ENCODE results near the gene RD3L. TPM values are rescaled to one million over a fixed set of nuclear protein-coding genes. Genes with fewer than 3 reads are reported as not detected.

RD3L gene
- total RNA-seq, 1 donor from 2014 or later, result not detected

GRCh38 chr14:103941462-103941861, 867 bp downstream of the RD3L start:
- Mint-ChIP-seq H3K27me3 (ENCODE audit: low read depth) (peaks cover 58% of the 10 kb centered on the region), H3K4me1 (ENCODE audit: low read depth) (no peaks in the 10 kb centered on the region), H3K9me3 (ENCODE audit: low read depth) (peaks cover 2% of the 10 kb centered on the region), H3K4me3 (ENCODE audit: unreplicated experiment) (no peak overlapping the region), H3K36me3 (ENCODE audit: low read depth) (no peaks in the 10 kb centered on the region), H3K27ac (ENCODE audit: unreplicated experiment) (no peak overlapping the region)
- TF ChIP-seq CTCF (IDR thresholded peaks at IDR 0.05), result no peak
- no peak for DNase-seq (ENCODE audit: low spot score)

GRCh38 chr14:103935102-103935501, 7.2 kb downstream of the RD3L start:
- Mint-ChIP-seq H3K4me1 (ENCODE audit: low read depth) (no peaks in the 10 kb centered on the region), H3K27me3 (ENCODE audit: low read depth) (peaks cover 43% of the 10 kb centered on the region), H3K9me3 (ENCODE audit: low read depth) (no peaks in the 10 kb centered on the region), H3K36me3 (ENCODE audit: low read depth) (no peaks in the 10 kb centered on the region), H3K4me3 (ENCODE audit: unreplicated experiment) (no peak overlapping the region), H3K27ac (ENCODE audit: unreplicated experiment) (no peak overlapping the region)
- no peak for DNase-seq (ENCODE audit: low spot score)
- TF ChIP-seq CTCF (IDR thresholded peaks at IDR 0.05), result no peak

GRCh38 chr14:103932791-103933490, 9.4 kb downstream of the RD3L start:
- H3K27ac Mint-ChIP-seq (ENCODE audit: unreplicated experiment), result no peak overlapping the region

GRCh38 chr14:103931422-103931821, 10.9 kb downstream of the RD3L start:
- H3K27ac Mint-ChIP-seq (ENCODE audit: unreplicated experiment), result no peak overlapping the region
- TF ChIP-seq CTCF (IDR thresholded peaks at IDR 0.05), result no peak
- peaks cover 25% of the 10 kb centered on the region for H3K27me3 Mint-ChIP-seq (ENCODE audit: low read depth)
- H3K4me3 Mint-ChIP-seq (ENCODE audit: unreplicated experiment), result no peak overlapping the region
- no peaks in the 10 kb centered on the region for H3K36me3 Mint-ChIP-seq (ENCODE audit: low read depth)
- no peak for DNase-seq (ENCODE audit: low spot score)
- H3K4me1 Mint-ChIP-seq (ENCODE audit: low read depth), result no peaks in the 10 kb centered on the region
- no peaks in the 10 kb centered on the region for H3K9me3 Mint-ChIP-seq (ENCODE audit: low read depth)

More at GRCh38 chr14:103932791-103933490, 9.4 kb downstream of the RD3L start:
- H3K4me3 Mint-ChIP-seq (ENCODE audit: unreplicated experiment), result no peak overlapping the region
- H3K36me3 Mint-ChIP-seq (ENCODE audit: low read depth), result no peaks in the 10 kb centered on the region
- no peak for DNase-seq (ENCODE audit: low spot score)
- H3K9me3 Mint-ChIP-seq (ENCODE audit: low read depth), result no peaks in the 10 kb centered on the region
- H3K4me1 Mint-ChIP-seq (ENCODE audit: low read depth), result no peaks in the 10 kb centered on the region
- TF ChIP-seq CTCF (IDR thresholded peaks at IDR 0.05), result no peak
- peaks cover 40% of the 10 kb centered on the region for H3K27me3 Mint-ChIP-seq (ENCODE audit: low read depth)

GRCh38 chr14:103930051-103930604, 12.2 kb downstream of the RD3L start:
- Mint-ChIP-seq H3K4me3 (ENCODE audit: unreplicated experiment) (no peak overlapping the region), H3K27me3 (ENCODE audit: low read depth) (peaks cover 18% of the 10 kb centered on the region), H3K9me3 (ENCODE audit: low read depth) (no peaks in the 10 kb centered on the region), H3K36me3 (ENCODE audit: low read depth) (no peaks in the 10 kb centered on the region), H3K27ac (ENCODE audit: unreplicated experiment) (no peak overlapping the region), H3K4me1 (ENCODE audit: low read depth) (no peaks in the 10 kb centered on the region)
- no peak for TF ChIP-seq CTCF (IDR thresholded peaks at IDR 0.05)
- no peak for DNase-seq (ENCODE audit: low spot score)
